SK-N-SH treated with all-trans-retinoic acid at 6 μM for 48 hours (cell line): ENCODE data around the gene ZNF488.

ENCODE experiments used
- ATAC-seq: fragments of 200-7000 bp; cut with Tn5 transposase; 3 replicates; pipeline ENCODE4 v1.9.1; 2020; ENCODE audit warnings: mild to moderate bottlenecking, moderate library complexity
- ARNTL ChIP-seq: fragments of 450-650 bp; formaldehyde crosslinking; IDR thresholded peaks from 2 replicates; pipeline ENCODE4 v1.5.0; 2020; ENCODE audit warnings: low read depth, mild to moderate bottlenecking, moderate library complexity, borderline replicate concordance
- BACH2 ChIP-seq: fragments of 250-450 bp; sonication (Bioruptor Pico); IDR thresholded peaks from 2 replicates; pipeline ENCODE4 v1.9.0; 2021; ENCODE audit warnings: mild to moderate bottlenecking, borderline replicate concordance
- CREB5 ChIP-seq: fragments of 250-450 bp; sonication (Bioruptor Pico); IDR thresholded peaks from 2 replicates; pipeline ENCODE4 v1.5.1; 2020; ENCODE audit warnings: low read depth, mild to moderate bottlenecking, moderate library complexity
- CSDC2 ChIP-seq: fragments of 250-450 bp; sonication (Bioruptor Pico); IDR thresholded peaks from 2 replicates; pipeline ENCODE4 v1.5.0; 2020; ENCODE audit warnings: mild to moderate bottlenecking, moderate library complexity
- ESRRG ChIP-seq: fragments of 250-450 bp; sonication (Bioruptor Pico); IDR thresholded peaks from 2 replicates; pipeline ENCODE4 v1.6.1; 2021; ENCODE audit warnings: mild to moderate bottlenecking
- GLIS3 ChIP-seq: fragments of 250-450 bp; sonication (Bioruptor Pico); IDR thresholded peaks from 2 replicates; pipeline ENCODE4 v1.5.0; 2020; ENCODE audit warnings: mild to moderate bottlenecking, moderate library complexity
- ISL1 ChIP-seq: fragments of 250-450 bp; sonication (Bioruptor Pico); IDR thresholded peaks from 2 replicates; pipeline ENCODE4 v2.1.2; 2022; ENCODE audit warnings: mild to moderate bottlenecking, moderate library complexity
- OSR1 ChIP-seq: fragments of 250-450 bp; sonication (Bioruptor Pico); IDR thresholded peaks from 2 replicates; pipeline ENCODE4 v1.8.0; 2022; ENCODE audit warnings: moderate library complexity, mild to moderate bottlenecking, inconsistent platforms
- PATZ1 ChIP-seq: fragments of 250-450 bp; sonication (Bioruptor Pico); IDR thresholded peaks from 2 replicates; pipeline ENCODE4 v1.8.0; 2020; ENCODE audit warnings: mild to moderate bottlenecking, moderate library complexity, borderline replicate concordance
- POU6F1 ChIP-seq: fragments of 250-450 bp; sonication (Bioruptor Pico); IDR thresholded peaks from 2 replicates; pipeline ENCODE4 v1.8.0; 2021; ENCODE audit warnings: low read depth, mild to moderate bottlenecking, moderate library complexity, borderline replicate concordance
- PPARA ChIP-seq: fragments of 250-450 bp; sonication (Bioruptor Pico); IDR thresholded peaks from 2 replicates; pipeline ENCODE4 v1.5.0; 2020; ENCODE audit warnings: mild to moderate bottlenecking, borderline replicate concordance
- RARB ChIP-seq: fragments of 250-450 bp; sonication (Bioruptor Pico); IDR thresholded peaks from 2 replicates; pipeline ENCODE4 v1.8.0; 2021; ENCODE audit warnings: mild to moderate bottlenecking, moderate library complexity
- SNAI2 ChIP-seq: fragments of 250-450 bp; sonication (Bioruptor Pico); IDR thresholded peaks from 2 replicates; pipeline ENCODE4 v1.5.0; 2020; ENCODE audit warnings: mild to moderate bottlenecking, moderate library complexity
- TCF4 ChIP-seq: fragments of 250-450 bp; sonication (Bioruptor Pico); IDR thresholded peaks from 2 replicates; pipeline ENCODE4 v1.8.0; 2021; ENCODE audit warnings: mild to moderate bottlenecking, moderate library complexity, borderline replicate concordance
- TOX ChIP-seq: fragments of 250-450 bp; sonication (Bioruptor Pico); IDR thresholded peaks from 2 replicates; pipeline ENCODE4 v1.8.0; 2021; ENCODE audit warnings: mild to moderate bottlenecking, moderate library complexity, borderline replicate concordance
- TSHZ2 ChIP-seq: fragments of 250-450 bp; sonication (Bioruptor Pico); IDR thresholded peaks from 2 replicates; pipeline ENCODE4 v1.5.0; 2020; ENCODE audit warnings: mild to moderate bottlenecking, moderate library complexity
- ZC3H10 ChIP-seq: fragments of 250-450 bp; sonication (Bioruptor Pico); IDR thresholded peaks from 2 replicates; pipeline ENCODE4 v1.5.1; 2021; ENCODE audit warnings: mild to moderate bottlenecking, moderate library complexity
- ZFP3 ChIP-seq: fragments of 250-450 bp; sonication (Bioruptor Pico); IDR thresholded peaks from 2 replicates; pipeline ENCODE4 v1.5.0; 2020; ENCODE audit warnings: mild to moderate bottlenecking, moderate library complexity
- ZFP30 ChIP-seq: fragments of 450-650 bp; formaldehyde crosslinking; IDR thresholded peaks from 2 replicates; pipeline ENCODE4 v1.5.0; 2022; ENCODE audit warnings: mild to moderate bottlenecking, moderate library complexity
- ZNF565 ChIP-seq: fragments of 450-650 bp; formaldehyde crosslinking; conservative IDR thresholded peaks from 2 replicates; pipeline ENCODE4 v1.5.0; 2020; ENCODE audit warnings: low read depth, mild to moderate bottlenecking, moderate library complexity
- ZNF70 ChIP-seq: fragments of 450-650 bp; formaldehyde crosslinking; IDR thresholded peaks from 2 replicates; pipeline ENCODE4 v1.5.0; 2020; ENCODE audit warnings: mild to moderate bottlenecking, moderate library complexity
- ZNF8 ChIP-seq: fragments of 450-650 bp; formaldehyde crosslinking; IDR thresholded peaks from 2 replicates; pipeline ENCODE4 v1.5.0; 2020; ENCODE audit warnings: mild to moderate bottlenecking, moderate library complexity

ZNF488 gene

GRCh38 chr10:47334466-47335295, 49.4 kb downstream of the ZNF488 start:
- TF ChIP-seq OSR1 (CRISPR knock-in tag) (no peak), ZNF565 (no peak), BACH2 (CRISPR knock-in tag) (no peak), CSDC2 (no peak), ESRRG (CRISPR knock-in tag) (no peak), RARB (CRISPR knock-in tag) (no peak), ISL1 (CRISPR knock-in tag) (no peak), POU6F1 (no peak), ZFP30 (CRISPR knock-in tag) (no peak), TOX (CRISPR knock-in tag) (no peak), ARNTL (no peak), PATZ1 (CRISPR knock-in tag) (no peak), ZNF8 (CRISPR knock-in tag) (no peak), ZC3H10 (CRISPR knock-in tag) (no peak), GLIS3 (CRISPR knock-in tag) (no peak), TCF4 (CRISPR knock-in tag) (no peak), ZFP3 (CRISPR knock-in tag) (no peak), ZNF70 (CRISPR knock-in tag) (no peak), CREB5 (CRISPR knock-in tag) (no peak), PPARA (CRISPR knock-in tag) (no peak)
- no peak for ATAC-seq

GRCh38 chr10:47333532-47333931, 50.6 kb downstream of the ZNF488 start:
- no peak for ATAC-seq
- TF ChIP-seq OSR1 (CRISPR knock-in tag) (no peak), ZC3H10 (CRISPR knock-in tag) (no peak), ZFP30 (CRISPR knock-in tag) (no peak), SNAI2 (CRISPR knock-in tag) (no peak), ARNTL (no peak), BACH2 (CRISPR knock-in tag) (no peak), CREB5 (CRISPR knock-in tag) (no peak), TCF4 (CRISPR knock-in tag) (no peak), RARB (CRISPR knock-in tag) (no peak), ZNF565 (no peak)

- TF ChIP-seq PPARA (CRISPR knock-in tag), result no peak
- TF ChIP-seq PATZ1 (CRISPR knock-in tag), result no peak
- no peak for TF ChIP-seq ESRRG (CRISPR knock-in tag)
- no peak for TF ChIP-seq TSHZ2 (CRISPR knock-in tag)
- no peak for TF ChIP-seq ZFP3 (CRISPR knock-in tag)
- TF ChIP-seq ZNF70 (CRISPR knock-in tag), result no peak
- TF ChIP-seq POU6F1, result no peak
- no peak for ATAC-seq
These were observed 51.1 kb downstream of the ZNF488 start for GRCh38 chr10:47332946-47333345.
